Measurements from ENCODE around the gene TAF1B. TPM values are rescaled to one million over a fixed set of nuclear protein-coding genes. Genes with fewer than 3 reads are reported as not detected.
A peak's percentile ranks its signal among the peaks of the same experiment; 100 is the strongest.

The TAF1B gene
- total RNA-seq, 4 donors from 2014 or later: 10.8 to 21.4 (median 17.9) TPM

- Histone ChIP-seq H3K27ac (no peak overlapping the region), H3K36me3 (no peaks in the 10 kb centered on the region), H3K4me3 (no peak overlapping the region), H3K27me3 (no peaks in the 10 kb centered on the region), H3K4me1 (peaks cover 0 to 16% (median 3%) of the 10 kb centered on the region in 4 donors), H3K9me3 (no peaks in the 10 kb centered on the region)
- TF ChIP-seq POLR2A (IDR thresholded peaks at IDR 0.05): no peak
- no peak for TF ChIP-seq EP300 (IDR thresholded peaks at IDR 0.05)
- TF ChIP-seq CTCF (IDR thresholded peaks at IDR 0.05): no peak
- 77 to 79% methylated on average over 10 of the region's 10 CpGs for WGBS, 2 donors
- DNase-seq (ENCODE audit: low spot score in 2 of 2): no peak
Measured at GRCh38 chr2:9812945-9813311, 30.3 kb upstream of the TAF1B start.

DNA sequence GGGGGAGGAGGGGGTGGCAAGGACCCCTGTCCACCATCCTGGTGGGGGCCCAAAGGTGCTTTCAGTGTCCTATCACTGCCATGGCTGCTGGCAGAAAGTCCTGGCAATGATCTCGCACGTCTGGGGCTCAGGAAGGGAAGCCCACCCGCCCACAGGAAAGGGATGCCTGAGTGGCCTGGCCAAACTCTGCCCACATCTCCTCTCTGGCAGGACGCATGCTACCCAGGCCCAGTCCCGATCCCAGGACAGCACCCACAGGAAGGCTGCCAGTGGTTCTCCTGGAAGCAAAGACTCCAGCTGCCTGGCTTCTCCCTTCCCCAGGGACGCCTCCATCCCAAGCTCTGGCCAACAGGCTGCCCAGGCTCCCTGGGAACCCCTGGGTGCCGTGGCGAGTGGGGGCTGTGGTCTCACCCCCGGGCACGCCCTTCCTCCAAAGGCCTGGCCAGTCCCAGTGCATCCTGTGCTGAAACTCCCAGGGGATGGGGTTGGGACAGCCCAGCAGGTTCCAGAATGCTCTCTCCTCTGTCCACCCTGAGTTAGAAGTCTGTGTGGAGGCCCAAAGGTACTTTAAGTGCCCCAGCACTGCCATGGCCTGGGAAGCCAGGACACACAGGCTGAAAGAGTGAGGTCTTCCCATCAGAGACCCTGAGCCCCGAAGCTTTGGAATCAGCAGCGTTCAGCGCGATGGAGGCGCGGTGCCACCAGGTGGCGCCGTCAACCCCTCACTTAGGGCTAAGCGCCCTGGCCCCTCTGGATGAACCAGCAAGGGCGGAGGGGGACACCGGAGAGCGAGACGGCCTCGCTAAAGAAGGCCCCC, 29.8 kb upstream of the TAF1B start:
- H3K36me3 ChIP-seq: no peaks in the 10 kb centered on the region
- peaks cover 0 to 16% (median 3%) of the 10 kb centered on the region in 4 donors for H3K4me1 ChIP-seq
- WGBS, 2 donors: 14 to 20% methylated on average over 17 to 20 of the region's 24 CpGs
- DNase-seq (ENCODE audit: low spot score in 2 of 2): peak; percentile 50 to 67
- no peaks in the 10 kb centered on the region for H3K9me3 ChIP-seq
- no peak overlapping the region for H3K27ac ChIP-seq
- peak overlapping the region in 1 of 4 donors; percentile 18 for H3K4me3 ChIP-seq
- TF ChIP-seq CTCF (IDR thresholded peaks at IDR 0.05) (peak; percentile 88 to 94 (median 92)), POLR2A (IDR thresholded peaks at IDR 0.05) (no peak), EP300 (IDR thresholded peaks at IDR 0.05) (no peak)
- no peaks in the 10 kb centered on the region for H3K27me3 ChIP-seq

GRCh38 chr2:9814129-9814868, 29.0 kb upstream of the TAF1B start:
- H3K4me3 ChIP-seq: peak overlapping the region in 1 of 4 donors; percentile 18
- no peak for DNase-seq (ENCODE audit: low spot score in 2 of 2)
- 61 to 71% methylated on average over 22 to 24 of the region's 24 CpGs for WGBS, 2 donors

GRCh38 chr2:9815076-9815475, 28.2 kb upstream of the TAF1B start:
- H3K27me3 ChIP-seq: no peaks in the 10 kb centered on the region
- H3K36me3 ChIP-seq: no peaks in the 10 kb centered on the region
- no peak for DNase-seq (ENCODE audit: low spot score in 2 of 2)
- no peaks in the 10 kb centered on the region for H3K9me3 ChIP-seq
- no peak for TF ChIP-seq POLR2A (IDR thresholded peaks at IDR 0.05)
- TF ChIP-seq EP300 (IDR thresholded peaks at IDR 0.05): no peak
- no peak for TF ChIP-seq CTCF (IDR thresholded peaks at IDR 0.05)
- H3K4me3 ChIP-seq: no peak overlapping the region
- H3K4me1 ChIP-seq: peaks cover 0 to 16% (median 3%) of the 10 kb centered on the region in 4 donors
- WGBS, 2 donors: 93 to 100% methylated on average over 4 of the region's 4 CpGs
- H3K27ac ChIP-seq: no peak overlapping the region

More at GRCh38 chr2:9814129-9814868, 29.0 kb upstream of the TAF1B start:
- no peaks in the 10 kb centered on the region for H3K36me3 ChIP-seq
- TF ChIP-seq EP300 (IDR thresholded peaks at IDR 0.05) (no peak), CTCF (IDR thresholded peaks at IDR 0.05) (peak in 1 of 5 experiments; percentile 26)
- H3K27me3 ChIP-seq: no peaks in the 10 kb centered on the region
- no peaks in the 10 kb centered on the region for H3K9me3 ChIP-seq
- H3K27ac ChIP-seq: no peak overlapping the region
- peaks cover 0 to 16% (median 3%) of the 10 kb centered on the region in 4 donors for H3K4me1 ChIP-seq

GRCh38 chr2:9815844-9816279, 27.4 kb upstream of the TAF1B start:
- H3K36me3 ChIP-seq: no peaks in the 10 kb centered on the region
- WGBS, 2 donors: 86 to 87% methylated on average over 17 of the region's 17 CpGs
- H3K27ac ChIP-seq: no peak overlapping the region
- H3K27me3 ChIP-seq: no peaks in the 10 kb centered on the region
- no peak for TF ChIP-seq CTCF (IDR thresholded peaks at IDR 0.05)
- TF ChIP-seq POLR2A (IDR thresholded peaks at IDR 0.05): no peak
- no peak for TF ChIP-seq EP300 (IDR thresholded peaks at IDR 0.05)
- H3K4me3 ChIP-seq: no peak overlapping the region
- H3K9me3 ChIP-seq: no peaks in the 10 kb centered on the region
- H3K4me1 ChIP-seq: peaks cover 0 to 16% (median 3%) of the 10 kb centered on the region in 4 donors
- DNase-seq (ENCODE audit: low spot score in 2 of 2): no peak
